OCI-LY3 (cell line): ENCODE results near the gene HLF.

ENCODE experiments used
- H2AFZ ChIP-seq: fragments of 200-600, 300-600 bp; shearing (Covaris generic); 2 replicates; pipeline ENCODE4 v1.6.0; 2014; ENCODE audit warnings: antibody characterized with exemption, low read depth, low read length
- H3K27ac ChIP-seq: fragments of 200-600, 300-600 bp; sonication (generic); 2 replicates; pipeline ENCODE4 v1.5.1; 2014; ENCODE audit warnings: mild to moderate bottlenecking, low read length, moderate library complexity, mixed read lengths
- H3K27me3 ChIP-seq: fragments of 200-600, 300-600 bp; sonication (generic); 2 replicates; pipeline ENCODE4 v1.6.1; 2014; ENCODE audit warnings: low read depth, low read length, mixed read lengths
- H3K36me3 ChIP-seq: fragments of 200-600, 300-600 bp; sonication (generic); replicated peaks from 2 replicates; pipeline ENCODE3; 2014; ENCODE audit warnings: low read depth, low read length, mixed read lengths
- H3K4me1 ChIP-seq: fragments of 300-600, 200-600 bp; sonication (generic); 2 replicates; pipeline ENCODE4 v1.6.1; 2014; ENCODE audit warnings: low read length, mixed read lengths
- H3K4me2 ChIP-seq: fragments of 200-600, 300-600 bp; sonication (generic); 2 replicates; pipeline ENCODE4 v1.6.1; 2014; ENCODE audit warnings: low read length, mixed read lengths
- H3K4me3 ChIP-seq: fragments of 300-600, 200-600 bp; sonication (generic); 2 replicates; pipeline ENCODE4 v1.5.1; 2014; ENCODE audit warnings: antibody characterized with exemption, mild to moderate bottlenecking, low read length, moderate library complexity
- H3K79me2 ChIP-seq: fragments of 300-600, 200-600 bp; shearing (Covaris generic); 2 replicates; pipeline ENCODE4 v1.6.1; 2014; ENCODE audit warnings: mild to moderate bottlenecking, low read length, mixed read lengths
- H3K9ac ChIP-seq: fragments of 300-600, 200-600 bp; shearing (Covaris generic); 2 replicates; pipeline ENCODE4 v1.6.0; 2014; ENCODE audit warnings: mild to moderate bottlenecking, low read length, moderate library complexity
- H3K9me3 ChIP-seq: fragments of 200-600, 300-600 bp; shearing (Covaris generic); 2 replicates; pipeline ENCODE4 v1.6.1; 2014; ENCODE audit warnings: low read length, mixed read lengths; ENCODE audit not compliant: insufficient read depth
- H4K20me1 ChIP-seq: fragments of 200-600, 300-600 bp; sonication (generic); 2 replicates; pipeline ENCODE4 v1.6.1; 2016; ENCODE audit warnings: low read length, mixed read lengths; ENCODE audit not compliant: insufficient read depth
- CTCF ChIP-seq: fragments of 200-600, 300-600 bp; sonication (generic); IDR thresholded peaks from 2 replicates; pipeline ENCODE4 v1.5.1; 2014; ENCODE audit warnings: antibody characterized with exemption, low read length, low read depth
- EZH2phosphoT487 ChIP-seq: fragments of 200-600 bp; shearing (Covaris generic); IDR thresholded peaks from 2 replicates; pipeline ENCODE4 v1.6.1; 2018; ENCODE audit warnings: antibody characterized with exemption, mixed run types, low read depth

HLF gene

GRCh38 chr17:55335625-55336024 lies 70.9 kb downstream of the HLF start:
- Histone ChIP-seq H3K9me3 (no peaks in the 10 kb centered on the region), H3K4me3 (no peak overlapping the region), H3K9ac (no peak overlapping the region), H3K27ac (no peak overlapping the region), H3K4me1 (no peaks in the 10 kb centered on the region), H3K4me2 (no peak overlapping the region), H3K36me3 (no peaks in the 10 kb centered on the region), H4K20me1 (no peaks in the 10 kb centered on the region), H3K27me3 (peaks cover 17% of the 10 kb centered on the region), H2AFZ (no peak overlapping the region), H3K79me2 (no peaks in the 10 kb centered on the region)
- no peak for TF ChIP-seq EZH2phosphoT487
- no peak for TF ChIP-seq CTCF

- no peak overlapping the region for H3K4me3 ChIP-seq
- H3K36me3 ChIP-seq = no peaks in the 10 kb centered on the region
- no peak overlapping the region for H2AFZ ChIP-seq
- H3K27me3 ChIP-seq = peaks cover 19% of the 10 kb centered on the region
- no peak for TF ChIP-seq CTCF
- TF ChIP-seq EZH2phosphoT487 = no peak
- no peaks in the 10 kb centered on the region for H3K4me1 ChIP-seq
- H3K9me3 ChIP-seq = no peaks in the 10 kb centered on the region
- H3K9ac ChIP-seq = no peak overlapping the region
- no peaks in the 10 kb centered on the region for H3K79me2 ChIP-seq
- H3K27ac ChIP-seq = no peak overlapping the region
- H3K4me2 ChIP-seq = no peak overlapping the region
- H4K20me1 ChIP-seq = no peaks in the 10 kb centered on the region
Observed at GRCh38 chr17:55336426-55336825, 71.7 kb downstream of the HLF start.

GRCh38 chr17:55340176-55340575 lies 75.4 kb downstream of the HLF start:
- Histone ChIP-seq H3K36me3 (no peaks in the 10 kb centered on the region), H4K20me1 (no peaks in the 10 kb centered on the region), H3K79me2 (no peaks in the 10 kb centered on the region), H3K27ac (no peak overlapping the region), H3K27me3 (peaks cover 19% of the 10 kb centered on the region), H3K4me2 (no peak overlapping the region), H3K4me1 (no peaks in the 10 kb centered on the region), H3K4me3 (no peak overlapping the region), H2AFZ (no peak overlapping the region), H3K9me3 (no peaks in the 10 kb centered on the region), H3K9ac (no peak overlapping the region)
- TF ChIP-seq EZH2phosphoT487 (no peak), CTCF (no peak)

- no peaks in the 10 kb centered on the region for H3K36me3 ChIP-seq
- H4K20me1 ChIP-seq = no peaks in the 10 kb centered on the region
- H3K9ac ChIP-seq = no peak overlapping the region
- TF ChIP-seq EZH2phosphoT487 = no peak
- H3K27me3 ChIP-seq = peaks cover 19% of the 10 kb centered on the region
- no peak overlapping the region for H3K27ac ChIP-seq
- no peak overlapping the region for H2AFZ ChIP-seq
- H3K9me3 ChIP-seq = no peaks in the 10 kb centered on the region
- no peaks in the 10 kb centered on the region for H3K79me2 ChIP-seq
- H3K4me3 ChIP-seq = no peak overlapping the region
- no peaks in the 10 kb centered on the region for H3K4me1 ChIP-seq
- no peak overlapping the region for H3K4me2 ChIP-seq
Observed at GRCh38 chr17:55340686-55341085, 75.9 kb downstream of the HLF start.

GRCh38 chr17:55341432-55341831 lies 76.7 kb downstream of the HLF start:
- Histone ChIP-seq H2AFZ (no peak overlapping the region), H3K9ac (no peak overlapping the region), H3K79me2 (no peaks in the 10 kb centered on the region), H3K36me3 (no peaks in the 10 kb centered on the region), H3K27ac (no peak overlapping the region), H3K4me2 (no peak overlapping the region), H4K20me1 (no peaks in the 10 kb centered on the region), H3K4me1 (no peaks in the 10 kb centered on the region), H3K27me3 (peaks cover 19% of the 10 kb centered on the region), H3K9me3 (no peaks in the 10 kb centered on the region), H3K4me3 (no peak overlapping the region)
- TF ChIP-seq CTCF (no peak), EZH2phosphoT487 (no peak)
